ENCODE results near the gene GPC5.

Gene GPC5

GRCh38 chr13:91988331-91988730 lies 589.9 kb downstream of the GPC5 start:
- Histone ChIP-seq H3K4me3 (no peak overlapping the region), H3K27ac (no peak overlapping the region)

GRCh38 chr13:92012787-92013186 lies 614.4 kb downstream of the GPC5 start:
- Histone ChIP-seq H3K4me3 (no peak overlapping the region), H3K27ac (no peak overlapping the region)

- no peak overlapping the region for H3K4me3 ChIP-seq
- no peak overlapping the region for H3K27ac ChIP-seq
Observed at GRCh38 chr13:92017737-92018136, 619.3 kb downstream of the GPC5 start.

GRCh38 chr13:92028695-92029094 lies 630.3 kb downstream of the GPC5 start:
- H3K27ac ChIP-seq, result no peak overlapping the region
- no peak overlapping the region for H3K4me3 ChIP-seq

- Histone ChIP-seq H3K4me3 (no peak overlapping the region), H3K27ac (no peak overlapping the region)
Observed at GRCh38 chr13:92029641-92030040, 631.2 kb downstream of the GPC5 start.

GRCh38 chr13:92038905-92039304 lies 640.5 kb downstream of the GPC5 start:
- H3K27ac ChIP-seq, result no peak overlapping the region
- H3K4me3 ChIP-seq, result no peak overlapping the region

- no peak overlapping the region for H3K4me3 ChIP-seq
- no peak overlapping the region for H3K27ac ChIP-seq
Observed at GRCh38 chr13:92042522-92042921, 644.1 kb downstream of the GPC5 start.

- Histone ChIP-seq H3K4me3 (no peak overlapping the region), H3K27ac (no peak overlapping the region)
Observed at GRCh38 chr13:92044351-92044750, 645.9 kb downstream of the GPC5 start.

GRCh38 chr13:92054389-92054788 lies 656.0 kb downstream of the GPC5 start:
- no peak overlapping the region for H3K4me3 ChIP-seq
- H3K27ac ChIP-seq, result no peak overlapping the region

- H3K4me3 ChIP-seq, result no peak overlapping the region
- H3K27ac ChIP-seq, result no peak overlapping the region
Observed at GRCh38 chr13:92074658-92075057, 676.2 kb downstream of the GPC5 start.

- H3K4me3 ChIP-seq, result no peak overlapping the region
- H3K27ac ChIP-seq, result no peak overlapping the region
Observed at GRCh38 chr13:92097337-92097903, 699.0 kb downstream of the GPC5 start.

GRCh38 chr13:92101801-92102200 lies 703.4 kb downstream of the GPC5 start:
- Histone ChIP-seq H3K4me3 (no peak overlapping the region), H3K27ac (no peak overlapping the region)

GRCh38 chr13:92103689-92104153 lies 705.3 kb downstream of the GPC5 start:
- no peak overlapping the region for H3K4me3 ChIP-seq
- H3K27ac ChIP-seq, result no peak overlapping the region

GRCh38 chr13:92122186-92122853 lies 723.9 kb downstream of the GPC5 start:
- H3K27ac ChIP-seq, result no peak overlapping the region
- H3K4me3 ChIP-seq, result no peak overlapping the region

GRCh38 chr13:92126399-92126798 lies 728.0 kb downstream of the GPC5 start:
- H3K27ac ChIP-seq, result no peak overlapping the region
- H3K4me3 ChIP-seq, result no peak overlapping the region

- Histone ChIP-seq H3K4me3 (no peak overlapping the region), H3K27ac (no peak overlapping the region)
Observed at GRCh38 chr13:92135509-92135908, 737.1 kb downstream of the GPC5 start.

- Histone ChIP-seq H3K27ac (no peak overlapping the region), H3K4me3 (no peak overlapping the region)
Observed at GRCh38 chr13:92136449-92137155, 738.2 kb downstream of the GPC5 start.

- H3K27ac ChIP-seq, result no peak overlapping the region
- no peak overlapping the region for H3K4me3 ChIP-seq
Observed at GRCh38 chr13:92137520-92137919, 739.1 kb downstream of the GPC5 start.

GRCh38 chr13:92143766-92144165 lies 745.3 kb downstream of the GPC5 start:
- no peak overlapping the region for H3K27ac ChIP-seq
- H3K4me3 ChIP-seq, result no peak overlapping the region

- Histone ChIP-seq H3K4me3 (no peak overlapping the region), H3K27ac (no peak overlapping the region)
Observed at GRCh38 chr13:92150606-92151005, 752.2 kb downstream of the GPC5 start.

GRCh38 chr13:92158346-92158745 lies 759.9 kb downstream of the GPC5 start:
- Histone ChIP-seq H3K4me3 (no peak overlapping the region), H3K27ac (no peak overlapping the region)
